SK-N-SH treated with all-trans-retinoic acid at 6 μM for 48 hours (cell line): ENCODE measurements around the gene EFCAB12.

Experiments
- ARNTL ChIP-seq: fragments of 450-650 bp; formaldehyde crosslinking; IDR thresholded peaks from 2 replicates; pipeline ENCODE4 v1.5.0; 2020; ENCODE audit warnings: low read depth, mild to moderate bottlenecking, moderate library complexity, borderline replicate concordance
- CREB5 ChIP-seq: fragments of 250-450 bp; sonication (Bioruptor Pico); IDR thresholded peaks from 2 replicates; pipeline ENCODE4 v1.5.1; 2020; ENCODE audit warnings: low read depth, mild to moderate bottlenecking, moderate library complexity
- CSDC2 ChIP-seq: fragments of 250-450 bp; sonication (Bioruptor Pico); IDR thresholded peaks from 2 replicates; pipeline ENCODE4 v1.5.0; 2020; ENCODE audit warnings: mild to moderate bottlenecking, moderate library complexity
- PATZ1 ChIP-seq: fragments of 250-450 bp; sonication (Bioruptor Pico); IDR thresholded peaks from 2 replicates; pipeline ENCODE4 v1.8.0; 2020; ENCODE audit warnings: mild to moderate bottlenecking, moderate library complexity, borderline replicate concordance
- POU6F1 ChIP-seq: fragments of 250-450 bp; sonication (Bioruptor Pico); IDR thresholded peaks from 2 replicates; pipeline ENCODE4 v1.8.0; 2021; ENCODE audit warnings: low read depth, mild to moderate bottlenecking, moderate library complexity, borderline replicate concordance
- RARB ChIP-seq: fragments of 250-450 bp; sonication (Bioruptor Pico); IDR thresholded peaks from 2 replicates; pipeline ENCODE4 v1.8.0; 2021; ENCODE audit warnings: mild to moderate bottlenecking, moderate library complexity
- TCF4 ChIP-seq: fragments of 250-450 bp; sonication (Bioruptor Pico); IDR thresholded peaks from 2 replicates; pipeline ENCODE4 v1.8.0; 2021; ENCODE audit warnings: mild to moderate bottlenecking, moderate library complexity, borderline replicate concordance
- TOX ChIP-seq: fragments of 250-450 bp; sonication (Bioruptor Pico); IDR thresholded peaks from 2 replicates; pipeline ENCODE4 v1.8.0; 2021; ENCODE audit warnings: mild to moderate bottlenecking, moderate library complexity, borderline replicate concordance
- ZC3H10 ChIP-seq: fragments of 250-450 bp; sonication (Bioruptor Pico); IDR thresholded peaks from 2 replicates; pipeline ENCODE4 v1.5.1; 2021; ENCODE audit warnings: mild to moderate bottlenecking, moderate library complexity
- ZFP3 ChIP-seq: fragments of 250-450 bp; sonication (Bioruptor Pico); IDR thresholded peaks from 2 replicates; pipeline ENCODE4 v1.5.0; 2020; ENCODE audit warnings: mild to moderate bottlenecking, moderate library complexity
- ZNF565 ChIP-seq: fragments of 450-650 bp; formaldehyde crosslinking; conservative IDR thresholded peaks from 2 replicates; pipeline ENCODE4 v1.5.0; 2020; ENCODE audit warnings: low read depth, mild to moderate bottlenecking, moderate library complexity
- ZNF70 ChIP-seq: fragments of 450-650 bp; formaldehyde crosslinking; IDR thresholded peaks from 2 replicates; pipeline ENCODE4 v1.5.0; 2020; ENCODE audit warnings: mild to moderate bottlenecking, moderate library complexity

GRCh38 chr3:129446926-129447325, 18.5 kb upstream of the EFCAB12 start:
- no peak for TF ChIP-seq ZNF70 (CRISPR knock-in tag)
- no peak for TF ChIP-seq RARB (CRISPR knock-in tag)
- no peak for TF ChIP-seq ZFP3 (CRISPR knock-in tag)
- no peak for TF ChIP-seq ARNTL (CRISPR knock-in tag)
- no peak for TF ChIP-seq PATZ1
- TF ChIP-seq CREB5 (CRISPR knock-in tag): no peak
- TF ChIP-seq ZC3H10 (CRISPR knock-in tag): no peak
- TF ChIP-seq POU6F1: no peak
- TF ChIP-seq TOX (CRISPR knock-in tag): no peak
- no peak for TF ChIP-seq ZNF565 (CRISPR knock-in tag)
- no peak for TF ChIP-seq CSDC2 (CRISPR knock-in tag)
- no peak for TF ChIP-seq TCF4 (CRISPR knock-in tag)
